Hypothalamus (tissue), 51 donors: ENCODE data around the gene SIRT3.

Experiments
- DNase-seq, 51 donors: peaks; one replicate each; lab custom pipeline; 2025; lab: John Stamatoyannopoulos, UW

The SIRT3 gene

GRCh38 chr11:235997-236773 is at the start of gene SIRT3:
SIRT3 (minus strand) TSS chr11:236342; CDS start chr11:236328, 14 bp downstream.
- peak; percentile 42 to 89 (median 72) for DNase-seq

DNA sequence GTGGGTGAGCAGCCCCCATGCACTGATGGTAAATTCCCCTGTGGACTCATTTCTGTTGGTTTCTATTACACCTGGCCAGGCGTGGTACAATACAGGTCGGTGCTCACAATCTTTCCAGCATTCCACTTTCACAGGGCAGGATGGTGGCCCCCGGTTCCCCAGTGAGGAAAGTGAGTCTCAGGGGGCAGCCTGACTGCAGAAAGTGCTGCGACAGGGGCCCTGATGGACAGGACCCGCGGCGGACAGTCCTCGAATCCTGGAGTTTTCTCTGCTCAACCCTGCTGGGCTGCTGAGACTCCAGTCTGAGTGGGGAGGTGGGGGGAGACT is 49.7 kb upstream of the SIRT3 start:
- DNase-seq, result no peak

GRCh38 chr11:285021-285893 is 49.1 kb upstream of the SIRT3 start:
- DNase-seq, result no peak

DNA sequence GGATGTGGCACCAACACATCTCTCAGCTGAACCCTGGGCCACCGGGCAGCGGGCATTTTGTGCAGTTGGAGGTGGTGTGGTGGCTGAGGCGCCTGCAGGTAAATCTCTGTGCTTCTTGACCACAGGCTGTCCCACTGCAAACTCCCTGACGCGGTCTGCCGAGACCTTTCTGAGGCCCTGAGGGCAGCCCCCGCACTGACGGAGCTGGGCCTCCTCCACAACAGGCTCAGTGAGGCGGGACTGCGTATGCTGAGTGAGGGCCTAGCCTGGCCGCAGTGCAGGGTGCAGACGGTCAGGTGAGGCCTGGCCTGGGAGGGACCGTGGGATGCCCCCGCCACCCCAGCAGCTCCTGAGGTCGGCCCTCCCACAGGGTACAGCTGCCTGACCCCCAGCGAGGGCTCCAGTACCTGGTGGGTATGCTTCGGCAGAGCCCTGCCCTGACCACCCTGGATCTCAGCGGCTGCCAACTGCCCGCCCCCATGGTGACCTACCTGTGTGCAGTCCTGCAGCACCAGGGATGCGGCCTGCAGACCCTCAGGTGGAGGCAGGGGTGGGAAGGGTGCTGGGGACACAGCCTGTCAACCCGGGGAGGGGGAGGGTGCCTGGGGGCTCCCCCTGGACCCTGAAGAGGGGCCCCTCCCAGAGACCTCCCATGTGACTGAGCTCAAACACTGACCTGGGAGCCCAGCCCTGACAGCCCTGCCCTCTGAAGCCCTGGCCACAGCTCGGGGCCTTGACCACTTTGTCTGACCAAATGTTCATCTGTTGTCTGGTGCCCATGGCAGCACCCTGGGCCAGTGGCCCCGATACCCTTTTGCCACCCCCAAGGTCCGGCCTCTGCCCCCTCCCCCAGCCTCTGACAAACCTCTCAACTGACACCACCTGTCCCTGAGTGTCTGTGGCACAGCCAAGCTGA is 48.2 kb upstream of the SIRT3 start:
- no peak for DNase-seq

DNA sequence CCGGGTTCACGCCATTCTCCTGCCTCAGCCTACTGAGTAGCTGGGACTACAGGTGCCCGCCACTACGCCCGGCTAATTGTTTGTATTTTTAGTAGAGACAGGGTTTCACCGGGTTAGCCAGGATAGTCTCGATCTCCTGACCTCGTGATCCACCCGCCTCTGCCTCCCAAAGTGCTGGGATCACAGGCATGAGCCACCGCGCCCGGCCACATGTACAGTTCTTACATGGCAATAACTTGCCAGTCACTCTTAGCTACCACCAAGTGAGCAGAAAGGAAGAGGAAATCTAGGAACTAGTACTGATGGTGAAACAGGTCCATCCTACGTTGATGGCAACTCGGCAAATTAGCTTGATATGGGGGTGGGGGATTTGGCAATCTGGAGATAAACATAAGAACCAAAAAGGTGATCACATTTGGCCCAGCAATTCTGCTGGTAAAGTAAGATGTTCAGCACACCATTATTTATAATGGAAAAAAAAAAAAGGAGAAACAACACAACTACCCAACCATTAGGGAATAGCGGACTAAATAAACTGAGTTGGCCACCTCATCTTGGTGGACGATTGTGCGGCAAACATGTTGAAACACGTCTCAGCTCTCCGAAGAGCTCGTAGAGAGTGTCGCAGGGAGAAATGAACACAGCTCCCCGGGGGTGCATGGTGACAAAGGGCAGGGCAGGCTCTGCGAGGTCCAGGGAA is 47.4 kb upstream of the SIRT3 start:
- DNase-seq, result no peak

DNA sequence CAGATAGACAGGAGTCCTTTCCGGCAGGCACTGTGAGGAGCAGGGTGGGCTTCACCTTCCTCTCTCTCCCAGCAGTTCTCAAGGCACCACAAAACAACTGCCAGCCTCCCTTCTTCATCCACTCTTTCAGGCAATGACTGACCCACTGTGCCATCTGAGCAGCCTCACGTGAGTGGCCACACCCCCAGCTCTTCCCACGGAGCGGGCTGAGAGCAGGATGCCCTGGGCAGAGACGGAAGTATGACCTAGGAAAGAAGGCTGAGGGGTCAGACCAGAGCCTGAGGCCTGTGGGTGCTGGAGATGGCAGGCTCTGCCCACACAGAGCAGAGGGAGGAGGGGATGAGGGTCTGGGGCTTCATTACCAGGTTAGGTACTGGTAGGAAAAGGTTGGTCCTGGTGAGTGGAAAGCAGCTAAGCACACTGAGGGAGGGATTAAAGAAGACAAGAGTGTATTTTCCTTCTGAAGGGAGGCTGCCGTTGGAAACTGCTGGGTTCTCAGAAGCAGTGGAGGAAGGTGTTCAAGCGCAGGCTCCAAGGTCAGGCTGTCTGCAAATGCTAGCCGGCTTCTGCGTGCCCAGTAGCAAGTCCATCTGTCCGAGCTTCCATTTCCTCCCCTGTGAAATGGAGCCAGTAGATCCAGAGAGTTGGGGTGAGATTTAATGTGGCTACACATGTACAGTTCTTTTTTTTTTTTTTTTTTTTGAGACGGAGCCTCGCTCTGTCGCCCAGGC is 46.7 kb upstream of the SIRT3 start:
- DNase-seq, result no peak

- DNase-seq, result no peak
These were observed 46.0 kb upstream of the SIRT3 start for GRCh38 chr11:282171-282570.

GRCh38 chr11:281486-282161 is 45.5 kb upstream of the SIRT3 start:
- no peak for DNase-seq

- no peak for DNase-seq
These were observed 44.8 kb upstream of the SIRT3 start for GRCh38 chr11:280706-281485.

GRCh38 chr11:279966-280705 is 44.0 kb upstream of the SIRT3 start:
- DNase-seq, result no peak

DNA sequence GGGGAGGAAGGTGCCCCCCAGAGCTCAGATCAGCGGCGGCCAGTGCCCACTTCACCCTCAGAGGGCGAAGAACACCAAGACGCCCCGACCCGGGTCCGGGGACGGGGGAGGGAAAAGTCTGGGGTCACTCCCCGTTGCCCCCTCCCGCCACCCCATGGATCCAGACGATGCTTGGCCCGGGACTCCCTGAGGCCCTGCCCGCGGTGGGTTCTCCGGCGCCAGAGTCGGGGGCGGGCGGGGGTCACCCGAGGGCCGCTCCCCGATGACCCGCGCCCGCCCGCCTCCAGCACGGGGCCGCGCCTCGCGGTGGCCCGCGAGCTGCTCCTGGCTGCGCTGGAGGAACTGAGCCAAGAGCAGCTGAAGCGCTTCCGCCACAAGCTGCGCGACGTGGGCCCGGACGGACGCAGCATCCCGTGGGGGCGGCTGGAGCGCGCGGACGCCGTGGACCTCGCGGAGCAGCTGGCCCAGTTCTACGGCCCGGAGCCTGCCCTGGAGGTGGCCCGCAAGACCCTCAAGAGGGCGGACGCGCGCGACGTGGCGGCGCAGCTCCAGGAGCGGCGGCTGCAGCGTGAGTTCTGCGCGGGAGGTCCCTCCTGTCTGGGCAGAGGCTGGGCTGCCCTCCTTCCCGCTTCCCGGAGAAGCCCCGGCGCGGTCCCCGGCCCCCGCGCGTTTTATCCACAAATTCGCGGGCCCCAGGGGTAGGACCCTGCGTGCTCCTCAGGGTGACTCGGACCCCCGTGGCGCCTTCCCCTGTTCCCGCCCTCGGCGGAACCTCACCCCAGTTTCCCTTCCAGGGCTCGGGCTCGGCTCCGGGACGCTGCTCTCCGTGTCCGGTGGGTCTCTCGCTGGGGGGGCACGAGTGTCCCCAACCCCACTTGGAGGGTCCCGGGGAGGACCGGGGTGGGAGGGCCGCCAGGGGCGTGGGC is 43.2 kb upstream of the SIRT3 start:
- DNase-seq, result no peak

- DNase-seq, result no peak
These were observed 42.1 kb upstream of the SIRT3 start, which contains the start of gene NLRP6 for GRCh38 chr11:278001-278951. NLRP6 (plus strand) TSS chr11:278407; CDS start chr11:278570, 163 bp downstream.

DNA sequence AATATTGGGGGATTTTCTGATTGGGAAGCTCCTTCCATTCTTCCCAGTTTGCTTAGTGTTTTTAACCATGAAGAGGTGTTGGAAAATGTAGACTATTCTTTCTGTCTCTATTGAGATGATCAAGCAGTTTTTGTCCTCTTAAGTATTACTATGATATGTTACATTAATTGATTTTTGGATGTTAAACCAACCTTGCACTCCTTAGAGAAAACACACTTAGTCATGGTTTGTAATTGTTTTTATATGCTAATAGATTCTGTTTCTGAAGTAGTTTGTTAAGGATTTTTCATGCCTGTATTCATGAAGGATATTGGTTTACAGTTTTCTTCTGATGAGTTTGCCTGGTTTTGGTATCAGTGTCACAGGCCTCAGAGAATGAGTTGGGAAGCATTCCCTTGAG is 40.1 kb upstream of the SIRT3 start:
- no peak for DNase-seq

DNA sequence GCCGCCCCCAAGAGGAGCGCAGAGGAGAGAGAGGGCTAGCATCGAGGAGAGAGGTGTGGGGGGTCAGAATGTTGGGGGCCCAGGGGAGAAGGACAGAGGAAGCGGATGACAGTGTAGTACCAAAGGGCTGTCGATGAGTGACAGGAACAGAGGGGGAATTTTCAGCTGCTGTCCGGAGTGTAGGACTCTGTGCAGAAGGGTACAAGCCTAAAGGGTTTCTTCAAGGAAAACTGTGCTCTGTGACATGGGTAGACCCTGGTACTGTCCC is 36.7 kb upstream of the SIRT3 start:
- no peak for DNase-seq

GRCh38 chr11:272195-272930 is 36.2 kb upstream of the SIRT3 start:
- no peak for DNase-seq
